Forelimb muscle (tissue), 1 donor: ENCODE data around the gene PCDHB6. TPM values are rescaled to one million over a fixed set of nuclear protein-coding genes. Genes with fewer than 3 reads are reported as not detected.
"Not testable (repeated sequence)": the region's sequence is repeated elsewhere in the genome, so short reads cannot be mapped to it uniquely, and the experiment has no call there.

Source experiments
- DNase-seq: peaks from one replicate; pipeline ENCODE4 v3.0.0-alpha.2; 2013; ENCODE audit warnings: low read depth
- polyA plus RNA-seq: library from polyadenylated mRNA; unstranded; fragments of 120-200 nt; gene quantifications from one replicate; pipeline ENCODE4 v1.2.1, GENCODE V29; 2013; ENCODE audit not compliant: insufficient read length

The PCDHB6 gene
- 1.4 TPM for polyA plus RNA-seq

DNA sequence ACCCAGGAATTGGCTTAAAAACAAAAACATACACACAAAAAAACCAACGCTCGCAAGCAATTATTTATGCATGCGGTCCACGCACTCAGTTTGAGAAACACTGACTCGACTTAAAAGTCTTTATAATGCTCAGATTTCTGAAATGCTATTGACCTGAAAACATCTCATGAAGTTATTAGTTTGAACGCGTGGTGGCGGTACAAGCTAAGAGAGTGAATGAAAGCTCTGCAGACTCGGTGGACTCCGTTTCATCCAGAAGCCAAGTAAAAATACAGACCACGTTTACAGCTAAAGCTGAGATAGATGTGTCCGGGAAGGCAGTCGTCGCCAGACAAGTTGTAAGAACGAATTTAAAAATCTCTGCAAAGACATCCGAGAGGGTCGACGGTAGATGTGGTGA lies at the start of gene PCDHB6:
TSS of gene PCDHB6 (plus strand) at position 246 of the 400 bp plus-strand sequence. CDS start 201 bp downstream, outside the sequence.
- DNase-seq = no peak

DNA sequence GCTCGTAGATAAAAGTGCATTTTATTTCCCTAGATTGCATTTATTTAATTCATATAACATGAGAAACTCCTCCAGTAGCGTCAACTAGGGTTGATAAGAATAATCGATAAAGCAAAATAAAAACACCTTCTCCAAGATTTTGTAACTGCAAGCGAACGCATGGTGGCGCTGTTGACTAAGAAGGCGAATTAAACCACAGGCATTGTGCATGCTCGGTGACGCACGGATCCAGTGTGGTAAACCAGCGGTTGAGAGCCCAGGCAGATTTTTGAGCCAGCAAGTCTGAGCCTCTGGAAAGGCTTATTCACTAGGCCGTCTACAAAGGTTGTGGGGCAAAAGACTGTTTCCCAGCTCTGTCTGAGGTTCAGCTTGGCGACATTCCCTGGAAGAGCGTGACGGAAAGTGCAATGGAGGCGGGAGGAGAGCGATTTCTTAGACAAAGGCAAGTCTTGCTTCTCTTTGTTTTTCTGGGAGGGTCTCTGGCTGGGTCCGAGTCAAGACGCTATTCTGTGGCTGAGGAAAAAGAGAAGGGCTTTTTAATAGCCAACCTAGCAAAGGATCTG lies 49.5 kb upstream of the PCDHB6 start, which contains the start of gene PCDHB3:
TSS of gene PCDHB3 (plus strand) at position 231 of the 563 bp plus-strand sequence. CDS start at position 408, 177 bp downstream.
- DNase-seq = no peak

DNA sequence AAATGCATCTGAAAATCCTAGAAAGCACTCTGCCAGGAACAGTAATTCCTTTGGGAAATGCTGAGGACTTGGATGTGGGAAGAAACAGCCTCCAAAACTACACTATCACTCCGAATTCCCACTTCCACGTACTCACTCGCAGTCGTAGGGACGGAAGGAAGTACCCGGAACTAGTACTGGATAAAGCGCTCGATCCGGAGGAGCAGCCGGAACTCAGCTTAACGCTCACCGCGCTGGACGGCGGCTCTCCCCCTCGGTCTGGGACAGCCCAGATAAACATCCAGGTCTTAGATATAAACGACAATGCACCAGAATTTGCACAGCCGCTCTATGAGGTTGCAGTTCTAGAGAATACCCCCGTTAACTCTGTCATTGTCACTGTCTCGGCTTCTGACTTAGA lies 48.8 kb upstream of the PCDHB6 start:
- DNase-seq = no peak

DNA sequence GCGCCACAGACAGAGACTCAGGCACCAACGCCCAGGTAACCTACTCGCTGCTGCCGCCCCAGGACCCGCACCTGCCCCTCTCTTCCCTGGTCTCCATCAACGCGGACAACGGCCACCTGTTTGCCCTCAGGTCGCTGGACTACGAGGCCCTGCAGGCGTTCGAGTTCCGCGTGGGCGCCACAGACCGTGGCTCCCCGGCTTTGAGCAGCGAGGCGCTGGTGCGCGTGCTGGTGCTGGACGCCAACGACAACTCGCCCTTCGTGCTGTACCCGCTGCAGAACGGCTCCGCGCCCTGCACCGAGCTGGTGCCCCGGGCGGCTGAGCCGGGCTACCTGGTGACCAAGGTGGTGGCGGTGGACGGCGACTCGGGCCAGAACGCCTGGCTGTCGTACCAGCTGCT lies 47.8 kb upstream of the PCDHB6 start:
- not testable (repeated sequence) for DNase-seq

DNA sequence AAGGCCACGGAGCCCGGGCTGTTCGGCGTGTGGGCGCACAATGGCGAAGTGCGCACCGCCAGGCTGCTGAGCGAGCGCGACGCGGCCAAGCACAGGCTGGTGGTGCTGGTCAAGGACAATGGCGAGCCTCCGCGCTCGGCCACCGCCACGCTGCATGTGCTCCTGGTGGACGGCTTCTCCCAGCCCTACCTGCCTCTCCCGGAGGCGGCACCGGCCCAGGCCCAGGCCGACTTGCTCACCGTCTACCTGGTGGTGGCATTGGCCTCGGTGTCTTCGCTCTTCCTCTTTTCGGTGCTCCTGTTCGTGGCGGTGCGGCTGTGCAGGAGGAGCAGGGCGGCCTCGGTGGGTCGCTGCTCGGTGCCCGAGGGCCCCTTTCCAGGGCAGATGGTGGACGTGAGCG lies 47.4 kb upstream of the PCDHB6 start:
- DNase-seq = not testable (repeated sequence)

DNA sequence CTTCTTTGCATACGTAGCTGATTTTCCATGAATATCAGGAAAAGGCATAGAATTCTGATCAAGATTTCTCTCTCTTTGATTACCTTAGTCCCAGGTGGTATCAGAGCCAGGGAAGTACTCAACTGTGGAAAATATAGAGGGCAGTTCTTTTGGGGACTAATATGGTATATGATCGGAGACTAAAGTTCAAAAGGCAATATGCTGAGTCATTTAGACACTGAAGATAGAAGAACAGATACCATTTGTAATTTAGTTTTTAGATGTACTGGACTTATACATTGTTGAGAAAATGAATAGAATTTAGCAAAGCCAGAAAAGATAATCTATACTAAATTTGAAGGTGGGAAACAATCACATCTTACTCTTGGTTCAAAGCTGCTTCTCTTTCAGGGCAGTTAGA lies 44.5 kb upstream of the PCDHB6 start:
- DNase-seq = no peak

DNA sequence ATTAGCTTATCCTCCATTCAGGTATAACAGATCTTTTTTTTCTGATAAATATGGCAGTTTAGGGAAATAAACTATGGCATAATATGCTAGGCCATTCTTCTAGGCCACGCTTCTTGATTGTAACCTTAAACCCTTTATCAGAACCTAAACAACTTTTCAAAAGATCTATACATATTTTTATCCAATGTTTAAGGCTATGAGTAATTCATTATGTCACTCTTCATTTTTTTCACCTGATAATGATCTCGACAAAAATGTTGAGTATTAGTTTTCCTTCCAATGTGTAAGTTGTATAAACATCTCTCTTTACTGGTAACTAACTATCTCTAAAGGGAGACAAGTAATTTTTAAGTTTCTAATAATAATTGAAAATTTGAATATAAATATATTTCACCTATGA lies 30.6 kb upstream of the PCDHB6 start:
- DNase-seq = no peak

DNA sequence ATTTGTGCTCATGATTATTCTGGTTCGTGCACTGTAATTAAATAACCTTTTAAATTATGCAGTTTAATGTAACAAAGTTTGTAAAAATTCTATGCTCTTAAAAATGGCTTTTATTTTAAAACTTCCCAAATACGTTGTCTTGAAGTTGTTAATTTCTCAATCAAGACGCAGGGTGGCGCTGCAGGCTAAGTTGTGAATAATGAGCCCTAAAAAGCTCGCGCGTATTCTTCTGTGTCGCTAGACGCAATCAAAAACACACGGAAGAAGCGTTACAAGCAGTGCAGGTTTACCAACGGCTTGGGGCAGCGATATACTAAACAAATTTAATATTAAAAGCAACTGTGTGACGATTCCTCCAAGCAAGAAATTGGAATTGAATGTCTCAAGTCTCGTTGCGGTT lies 28.3 kb upstream of the PCDHB6 start, which contains the start of gene PCDHB4:
TSS of gene PCDHB4 (plus strand) at position 256 of the 400 bp plus-strand sequence. CDS start 181 bp downstream, outside the sequence.
- DNase-seq = no peak

DNA sequence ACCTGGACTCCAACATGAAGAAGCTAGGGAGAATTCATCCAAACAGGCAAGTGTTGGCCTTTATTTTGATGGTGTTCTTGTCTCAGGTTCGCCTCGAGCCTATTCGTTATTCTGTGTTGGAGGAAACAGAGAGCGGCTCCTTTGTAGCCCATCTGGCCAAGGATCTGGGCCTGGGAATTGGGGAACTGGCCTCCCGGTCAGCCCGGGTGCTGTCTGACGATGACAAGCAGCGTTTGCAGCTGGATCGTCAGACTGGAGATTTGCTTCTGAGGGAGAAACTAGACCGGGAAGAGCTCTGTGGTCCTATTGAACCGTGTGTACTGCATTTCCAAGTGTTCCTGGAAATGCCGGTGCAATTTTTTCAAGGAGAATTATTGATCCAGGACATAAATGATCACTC lies 27.9 kb upstream of the PCDHB6 start:
- DNase-seq = no peak

DNA sequence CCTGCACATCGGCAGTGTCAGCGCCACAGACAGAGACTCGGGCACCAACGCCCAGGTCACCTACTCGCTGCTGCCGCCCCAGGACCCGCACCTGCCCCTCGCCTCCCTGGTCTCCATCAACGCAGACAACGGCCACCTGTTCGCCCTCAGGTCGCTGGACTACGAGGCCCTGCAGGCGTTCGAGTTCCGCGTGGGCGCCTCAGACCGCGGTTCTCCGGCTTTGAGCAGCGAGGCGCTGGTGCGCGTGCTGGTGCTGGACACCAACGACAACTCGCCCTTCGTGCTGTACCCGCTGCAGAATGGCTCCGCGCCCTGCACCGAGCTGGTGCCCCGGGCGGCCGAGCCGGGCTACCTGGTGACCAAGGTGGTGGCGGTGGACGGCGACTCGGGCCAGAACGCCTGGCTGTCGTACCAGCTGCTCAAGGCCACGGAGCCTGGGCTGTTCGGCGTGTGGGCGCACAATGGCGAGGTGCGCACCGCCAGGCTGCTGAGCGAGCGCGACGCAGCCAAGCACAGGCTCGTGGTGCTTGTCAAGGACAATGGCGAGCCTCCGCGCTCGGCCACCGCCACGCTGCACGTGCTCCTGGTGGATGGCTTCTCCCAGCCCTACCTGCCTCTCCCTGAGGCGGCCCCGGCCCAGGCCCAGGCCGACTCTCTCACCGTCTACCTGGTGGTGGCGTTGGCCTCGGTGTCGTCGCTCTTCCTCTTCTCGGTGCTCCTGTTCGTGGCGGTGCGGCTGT lies 26.3 kb upstream of the PCDHB6 start:
- DNase-seq = not testable (repeated sequence)

DNA sequence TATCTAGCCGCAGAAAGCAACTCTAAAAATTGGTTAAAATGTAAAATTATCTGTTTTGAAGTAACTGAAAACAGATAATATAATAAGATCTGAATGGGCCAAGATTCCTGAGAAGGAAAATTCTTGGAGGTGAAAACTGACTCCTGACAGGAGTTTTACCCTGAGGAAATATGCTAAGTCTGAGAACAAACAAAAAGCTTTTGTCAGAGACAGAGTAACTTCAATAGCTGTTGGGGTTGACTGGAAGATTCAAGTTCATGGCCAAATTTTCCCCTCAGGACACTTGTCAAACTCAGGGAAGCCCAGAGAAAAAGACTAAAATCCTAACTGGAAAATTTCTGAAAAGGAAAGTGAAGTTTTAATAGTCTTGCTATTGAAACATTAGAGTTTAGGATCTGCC lies 22.6 kb upstream of the PCDHB6 start:
- no peak for DNase-seq

DNA sequence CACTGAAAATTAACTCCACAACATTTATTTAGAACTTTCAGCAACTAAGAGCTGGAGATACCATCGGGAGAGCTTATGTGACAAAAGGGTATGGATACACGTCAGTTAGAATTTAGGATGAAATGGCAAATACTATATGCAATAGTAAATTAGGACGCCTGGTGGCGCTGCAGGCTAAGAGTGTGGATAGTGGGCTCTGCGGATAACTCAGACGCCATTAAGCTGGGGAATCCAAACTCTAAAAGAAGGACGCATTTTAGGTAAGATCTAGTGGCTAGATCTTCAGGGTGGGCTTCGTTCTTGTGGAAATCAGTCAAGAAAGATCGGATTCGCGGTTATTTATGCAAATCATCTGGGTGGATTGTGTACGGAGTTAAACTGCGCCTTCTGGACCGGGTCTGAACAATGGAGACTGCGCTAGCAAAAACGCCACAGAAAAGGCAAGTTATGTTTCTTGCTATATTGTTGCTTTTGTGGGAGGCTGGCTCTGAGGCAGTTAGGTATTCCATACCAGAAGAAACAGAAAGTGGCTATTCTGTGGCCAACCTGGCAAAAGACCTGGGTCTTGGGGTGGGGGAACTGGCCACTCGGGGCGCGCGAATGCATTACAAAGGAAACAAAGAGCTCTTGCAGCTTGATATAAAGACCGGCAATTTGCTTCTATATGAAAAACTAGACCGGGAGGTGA lies 14.7 kb upstream of the PCDHB6 start, which contains the start of gene PCDHB5:
TSS of gene PCDHB5 (plus strand) at position 177 of the 688 bp plus-strand sequence. CDS start at position 406, 229 bp downstream.
- DNase-seq = no peak

DNA sequence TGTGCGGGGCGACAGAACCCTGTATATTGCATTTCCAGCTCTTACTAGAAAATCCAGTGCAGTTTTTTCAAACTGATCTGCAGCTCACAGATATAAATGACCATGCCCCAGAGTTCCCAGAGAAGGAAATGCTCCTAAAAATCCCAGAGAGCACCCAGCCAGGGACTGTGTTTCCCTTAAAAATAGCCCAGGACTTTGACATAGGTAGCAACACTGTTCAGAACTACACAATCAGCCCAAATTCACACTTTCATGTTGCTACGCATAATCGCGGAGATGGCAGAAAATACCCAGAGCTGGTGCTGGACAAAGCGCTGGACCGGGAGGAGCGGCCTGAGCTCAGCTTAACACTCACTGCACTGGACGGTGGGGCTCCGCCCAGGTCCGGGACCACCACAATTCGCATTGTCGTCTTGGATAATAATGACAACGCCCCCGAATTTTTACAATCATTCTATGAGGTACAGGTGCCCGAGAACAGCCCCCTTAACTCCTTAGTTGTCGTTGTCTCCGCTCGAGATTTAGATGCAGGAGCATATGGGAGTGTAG lies 14.1 kb upstream of the PCDHB6 start:
- no peak for DNase-seq

DNA sequence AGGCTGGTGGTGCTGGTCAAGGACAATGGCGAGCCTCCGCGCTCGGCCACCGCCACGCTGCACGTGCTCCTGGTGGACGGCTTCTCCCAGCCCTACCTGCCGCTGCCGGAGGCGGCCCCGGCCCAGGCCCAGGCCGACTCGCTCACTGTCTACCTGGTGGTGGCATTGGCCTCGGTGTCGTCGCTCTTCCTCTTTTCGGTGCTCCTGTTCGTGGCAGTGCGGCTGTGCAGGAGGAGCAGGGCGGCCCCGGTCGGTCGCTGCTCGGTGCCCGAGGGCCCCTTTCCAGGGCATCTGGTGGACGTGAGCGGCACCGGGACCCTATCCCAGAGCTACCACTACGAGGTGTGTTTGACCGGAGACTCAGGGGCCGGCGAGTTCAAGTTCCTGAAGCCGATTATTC lies 12.5 kb upstream of the PCDHB6 start:
- DNase-seq = not testable (repeated sequence)

DNA sequence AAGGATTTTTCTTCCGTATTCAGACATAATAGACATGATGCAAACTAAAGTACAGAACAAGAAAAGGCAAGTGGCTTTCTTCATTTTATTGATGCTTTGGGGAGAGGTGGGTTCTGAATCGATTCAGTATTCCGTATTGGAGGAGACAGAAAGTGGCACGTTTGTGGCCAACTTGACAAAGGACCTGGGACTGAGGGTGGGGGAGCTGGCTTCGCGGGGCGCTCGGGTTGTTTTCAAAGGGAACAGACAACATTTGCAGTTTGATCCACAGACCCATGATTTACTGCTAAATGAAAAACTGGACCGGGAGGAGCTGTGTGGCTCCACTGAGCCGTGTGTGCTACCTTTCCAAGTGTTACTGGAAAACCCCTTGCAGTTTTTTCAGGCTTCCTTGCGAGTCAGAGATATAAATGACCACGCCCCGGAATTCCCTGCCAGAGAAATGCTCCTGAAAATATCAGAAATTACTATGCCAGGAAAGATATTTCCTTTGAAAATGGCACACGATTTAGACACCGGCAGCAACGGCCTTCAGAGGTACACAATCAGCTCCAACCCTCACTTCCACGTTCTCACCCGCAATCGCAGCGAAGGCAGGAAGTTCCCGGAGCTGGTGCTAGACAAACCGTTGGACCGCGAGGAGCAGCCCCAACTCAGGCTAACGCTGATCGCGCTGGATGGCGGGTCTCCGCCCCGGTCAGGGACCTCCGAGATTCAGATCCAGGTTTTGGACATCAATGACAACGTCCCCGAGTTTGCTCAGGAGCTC lies 551 bp downstream of the PCDHB6 start:
- DNase-seq = no peak

DNA sequence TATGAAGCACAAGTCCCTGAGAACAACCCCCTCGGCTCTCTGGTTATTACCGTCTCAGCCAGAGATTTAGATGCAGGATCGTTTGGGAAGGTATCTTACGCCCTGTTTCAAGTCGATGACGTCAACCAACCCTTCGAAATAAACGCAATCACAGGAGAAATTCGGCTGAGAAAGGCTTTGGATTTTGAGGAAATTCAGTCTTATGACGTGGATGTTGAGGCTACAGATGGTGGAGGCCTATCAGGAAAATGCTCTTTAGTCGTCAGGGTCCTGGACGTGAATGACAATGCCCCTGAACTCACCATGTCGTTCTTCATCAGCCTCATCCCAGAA lies 1.1 kb downstream of the PCDHB6 start:
- DNase-seq = no peak

DNA sequence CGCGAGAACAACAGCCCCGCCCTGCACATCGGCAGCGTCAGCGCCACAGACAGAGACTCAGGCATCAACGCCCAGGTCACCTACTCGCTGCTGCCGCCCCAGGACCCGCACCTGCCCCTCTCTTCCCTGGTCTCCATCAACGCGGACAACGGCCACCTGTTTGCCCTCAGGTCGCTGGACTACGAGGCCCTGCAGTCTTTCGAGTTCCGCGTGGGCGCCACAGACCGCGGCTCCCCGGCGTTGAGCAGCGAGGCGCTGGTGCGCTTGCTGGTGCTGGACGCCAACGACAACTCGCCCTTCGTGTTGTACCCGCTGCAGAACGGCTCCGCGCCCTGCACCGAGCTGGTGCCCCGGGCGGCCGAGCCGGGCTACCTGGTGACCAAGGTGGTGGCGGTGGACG lies 1.8 kb downstream of the PCDHB6 start:
- not testable (repeated sequence) for DNase-seq

DNA sequence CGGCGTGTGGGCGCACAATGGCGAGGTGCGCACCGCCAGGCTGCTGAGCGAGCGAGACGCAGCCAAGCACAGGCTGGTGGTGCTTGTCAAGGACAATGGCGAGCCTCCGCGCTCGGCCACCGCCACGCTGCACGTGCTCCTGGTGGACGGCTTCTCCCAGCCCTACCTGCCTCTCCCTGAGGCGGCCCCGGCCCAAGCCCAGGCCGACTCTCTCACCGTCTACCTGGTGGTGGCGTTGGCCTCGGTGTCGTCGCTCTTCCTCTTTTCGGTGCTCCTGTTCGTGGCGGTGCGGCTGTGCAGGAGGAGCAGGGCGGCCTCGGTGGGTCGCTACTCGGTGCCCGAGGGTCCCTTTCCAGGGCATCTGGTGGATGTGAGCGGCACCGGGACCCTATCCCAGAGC lies 2.2 kb downstream of the PCDHB6 start:
- DNase-seq = not testable (repeated sequence)

DNA sequence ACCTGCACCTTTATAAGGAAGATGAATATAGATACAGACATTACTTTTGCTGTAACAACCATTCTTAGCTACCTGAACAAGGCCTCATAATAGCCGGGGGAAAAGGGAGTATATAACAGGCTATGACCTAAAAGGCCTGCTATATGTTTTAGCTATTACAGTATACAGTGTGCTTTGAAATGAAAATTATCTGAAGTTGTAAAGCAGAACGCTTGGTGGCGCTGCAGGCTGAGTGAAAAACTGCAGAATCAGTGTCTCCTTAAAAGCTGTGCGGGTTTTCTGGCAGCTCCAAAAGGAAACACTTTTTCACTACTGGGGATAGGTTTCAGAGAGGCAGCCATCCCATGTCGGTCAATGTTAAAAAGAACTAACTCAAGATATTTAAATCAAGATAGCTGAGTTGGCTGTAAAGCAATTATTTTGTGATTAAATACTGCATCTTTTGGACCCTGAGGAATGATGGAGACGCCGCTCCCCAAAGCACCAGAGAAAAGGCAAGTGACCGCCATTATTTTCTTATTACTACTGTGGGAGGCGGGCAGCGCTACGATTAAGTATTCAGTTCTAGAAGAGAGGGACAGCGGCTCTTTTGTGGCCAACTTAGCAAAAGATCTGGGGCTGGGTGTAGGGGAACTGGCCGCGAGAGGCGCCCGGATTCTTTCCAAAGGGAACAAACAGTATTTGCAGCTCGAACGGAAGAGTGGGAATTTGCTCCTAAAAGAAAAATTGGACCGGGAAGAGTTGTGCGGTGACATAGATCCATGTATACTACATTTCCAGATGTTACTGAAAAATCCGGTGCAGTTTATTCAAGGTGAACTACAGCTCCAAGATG lies 5.9 kb downstream of the PCDHB6 start:
- no peak for DNase-seq

DNA sequence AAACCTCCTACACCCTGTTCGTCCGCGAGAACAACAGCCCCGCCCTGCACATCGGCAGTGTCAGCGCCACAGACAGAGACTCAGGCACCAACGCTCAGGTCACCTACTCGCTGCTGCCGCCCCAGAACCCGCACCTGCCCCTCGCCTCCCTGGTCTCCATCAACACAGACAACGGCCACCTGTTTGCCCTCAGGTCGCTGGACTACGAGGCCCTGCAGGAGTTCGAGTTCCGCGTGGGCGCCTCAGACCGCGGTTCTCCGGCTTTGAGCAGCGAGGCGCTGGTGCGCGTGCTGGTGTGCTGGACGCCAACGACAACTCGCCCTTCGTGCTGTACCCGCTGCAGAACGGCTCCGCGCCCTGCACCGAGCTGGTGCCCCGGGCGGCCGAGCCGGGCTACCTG lies 7.5 kb downstream of the PCDHB6 start:
- not testable (repeated sequence) for DNase-seq

DNA sequence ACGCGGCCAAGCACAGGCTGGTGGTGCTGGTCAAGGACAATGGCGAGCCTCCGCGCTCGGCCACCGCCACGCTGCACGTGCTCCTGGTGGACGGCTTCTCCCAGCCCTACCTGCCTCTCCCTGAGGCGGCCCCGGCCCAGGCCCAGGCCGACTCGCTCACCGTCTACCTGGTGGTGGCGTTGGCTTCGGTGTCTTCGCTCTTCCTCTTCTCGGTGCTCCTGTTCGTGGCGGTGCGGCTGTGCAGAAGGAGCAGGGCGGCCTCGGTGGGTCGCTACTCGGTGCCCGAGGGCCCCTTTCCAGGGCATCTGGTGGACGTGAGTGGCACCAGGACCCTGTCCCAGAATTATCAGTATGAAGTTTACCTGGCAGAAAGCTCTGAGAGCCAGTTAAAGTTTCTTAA lies 8.0 kb downstream of the PCDHB6 start:
- DNase-seq = not testable (repeated sequence)
